Endothelial cell (in vitro differentiated cells): ENCODE data around the gene CNKSR3. TPM values are rescaled to one million over a fixed set of nuclear protein-coding genes. Genes with fewer than 3 reads are reported as not detected.

Source experiments
- DNase-seq: peaks from one replicate; pipeline ENCODE4 v3.0.0; 2021; ENCODE audit warnings: low spot score
- H3K27ac Mint-ChIP-seq: one replicate; pipeline ENCODE4 v1.8.0; 2021; ENCODE audit warnings: mixed read lengths, inconsistent platforms; ENCODE audit not compliant: unreplicated experiment
- H3K27me3 Mint-ChIP-seq: one replicate; pipeline ENCODE4 v1.8.0; 2021; ENCODE audit warnings: mild to moderate bottlenecking, moderate library complexity, mixed read lengths, inconsistent platforms; ENCODE audit not compliant: unreplicated experiment
- H3K36me3 Mint-ChIP-seq: one replicate; pipeline ENCODE4 v1.8.0; 2021; ENCODE audit warnings: mild to moderate bottlenecking, low read depth, mixed read lengths, inconsistent platforms; ENCODE audit not compliant: unreplicated experiment
- H3K4me1 Mint-ChIP-seq: one replicate; pipeline ENCODE4 v1.8.0; 2021; ENCODE audit warnings: mild to moderate bottlenecking, mixed read lengths, inconsistent platforms; ENCODE audit not compliant: unreplicated experiment
- H3K4me3 Mint-ChIP-seq: one replicate; pipeline ENCODE4 v1.8.0; 2021; ENCODE audit warnings: mild to moderate bottlenecking, mixed read lengths, inconsistent platforms; ENCODE audit not compliant: unreplicated experiment
- H3K9me3 Mint-ChIP-seq: one replicate; pipeline ENCODE4 v1.8.0; 2021; ENCODE audit warnings: mixed read lengths, inconsistent platforms; ENCODE audit not compliant: unreplicated experiment
- CTCF ChIP-seq: fragments of 200-600 bp; sonication (generic); IDR thresholded peaks from one replicate; pipeline ENCODE4 v1.5.0; 2021; ENCODE audit warnings: antibody characterized with exemption; ENCODE audit not compliant: unreplicated experiment
- total RNA-seq: library from RNA; stranded (reverse); fragmentation: NEBNext Ultra II Directional; extraction: Animal tissue kit (Norgen Biotek cat#: 25700); gene quantifications from one replicate; pipeline ENCODE4 v1.2.1, GENCODE V29; 2021; ENCODE audit not compliant: unreplicated experiment

The CNKSR3 gene
- total RNA-seq, 1 donor from 2014 or later = 9.7 TPM

GRCh38 chr6:154535851-154536250 lies 25.4 kb upstream of the CNKSR3 start:
- H3K27ac Mint-ChIP-seq = no peak overlapping the region
- H3K4me1 Mint-ChIP-seq = peaks cover 12% of the 10 kb centered on the region
- TF ChIP-seq CTCF = no peak
- peaks cover 1% of the 10 kb centered on the region for H3K27me3 Mint-ChIP-seq
- no peak for DNase-seq
- H3K4me3 Mint-ChIP-seq = no peak overlapping the region
- H3K9me3 Mint-ChIP-seq = no peaks in the 10 kb centered on the region
- H3K36me3 Mint-ChIP-seq = no peaks in the 10 kb centered on the region

GRCh38 chr6:154535147-154535546 lies 24.7 kb upstream of the CNKSR3 start:
- no peak for DNase-seq
- Mint-ChIP-seq H3K9me3 (no peaks in the 10 kb centered on the region), H3K27ac (no peak overlapping the region), H3K27me3 (peaks cover 1% of the 10 kb centered on the region), H3K4me1 (peaks cover 12% of the 10 kb centered on the region), H3K36me3 (no peaks in the 10 kb centered on the region), H3K4me3 (no peak overlapping the region)
- TF ChIP-seq CTCF = no peak

GRCh38 chr6:154534531-154534930 lies 24.0 kb upstream of the CNKSR3 start:
- Mint-ChIP-seq H3K4me1 (peaks cover 12% of the 10 kb centered on the region), H3K36me3 (no peaks in the 10 kb centered on the region), H3K9me3 (no peaks in the 10 kb centered on the region), H3K4me3 (no peak overlapping the region), H3K27ac (no peak overlapping the region), H3K27me3 (peaks cover 1% of the 10 kb centered on the region)
- no peak for TF ChIP-seq CTCF
- no peak for DNase-seq

GRCh38 chr6:154532426-154532825 lies 21.9 kb upstream of the CNKSR3 start:
- Mint-ChIP-seq H3K4me3 (no peak overlapping the region), H3K9me3 (no peaks in the 10 kb centered on the region), H3K36me3 (no peaks in the 10 kb centered on the region), H3K4me1 (peaks cover 12% of the 10 kb centered on the region), H3K27me3 (peaks cover 1% of the 10 kb centered on the region), H3K27ac (no peak overlapping the region)
- no peak for DNase-seq
- TF ChIP-seq CTCF = no peak

- Mint-ChIP-seq H3K9me3 (no peaks in the 10 kb centered on the region), H3K36me3 (no peaks in the 10 kb centered on the region), H3K4me3 (no peak overlapping the region), H3K4me1 (peaks cover 2% of the 10 kb centered on the region), H3K27me3 (peaks cover 1% of the 10 kb centered on the region), H3K27ac (no peak overlapping the region)
- TF ChIP-seq CTCF = no peak
- no peak for DNase-seq
These were observed 19.5 kb upstream of the CNKSR3 start for GRCh38 chr6:154529957-154530356.
